GM12865 (cell line): ENCODE measurements around the gene RAD51D.

Experiments
- DNase-seq: peaks from one replicate; pipeline ENCODE4 v3.0.0; 2010; ENCODE audit warnings: low read depth
- H3K4me3 ChIP-seq: 2 replicates; pipeline ENCODE4 v1.5.1; 2011; ENCODE audit warnings: mild to moderate bottlenecking, low read depth, low read length, control low read depth
- CTCF ChIP-seq: IDR thresholded peaks from 2 replicates; pipeline ENCODE4 v1.5.1; 2011; ENCODE audit warnings: low read length, control low read depth, low read depth, inconsistent platforms; ENCODE audit not compliant: insufficient read depth; ENCODE audit errors: missing control alignments

RAD51D gene

DNA sequence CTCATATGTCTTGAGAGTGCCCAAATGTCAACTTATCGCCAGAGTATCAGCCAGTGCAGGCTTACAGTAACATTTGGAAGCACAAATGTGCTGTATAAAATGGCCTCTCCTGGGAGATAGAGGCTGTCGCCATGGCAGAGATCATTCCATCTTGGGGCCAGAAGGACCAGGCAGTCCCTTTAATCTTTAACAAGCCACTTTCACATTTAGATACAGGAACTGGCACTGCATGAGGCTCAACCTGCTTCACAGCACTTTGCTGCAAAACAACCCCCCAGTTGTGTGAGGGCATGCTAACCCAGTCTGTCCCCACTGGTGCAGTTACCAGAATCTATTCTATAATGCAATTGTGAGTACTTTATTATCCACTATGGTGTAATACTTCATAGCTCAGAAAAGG lies 51.4 kb downstream of the RAD51D start:
- DNase-seq = peak; percentile 53
- H3K4me3 ChIP-seq = peak overlapping the region; percentile 43
- TF ChIP-seq CTCF = no peak

GRCh38 chr17:35065880-35066279 lies 53.8 kb downstream of the RAD51D start:
- no peak overlapping the region for H3K4me3 ChIP-seq
- DNase-seq = no peak
- no peak for TF ChIP-seq CTCF

GRCh38 chr17:35064516-35065215 lies 55.0 kb downstream of the RAD51D start:
- H3K4me3 ChIP-seq = peak overlapping the region; percentile 26
- DNase-seq = no peak
- TF ChIP-seq CTCF = no peak

DNA sequence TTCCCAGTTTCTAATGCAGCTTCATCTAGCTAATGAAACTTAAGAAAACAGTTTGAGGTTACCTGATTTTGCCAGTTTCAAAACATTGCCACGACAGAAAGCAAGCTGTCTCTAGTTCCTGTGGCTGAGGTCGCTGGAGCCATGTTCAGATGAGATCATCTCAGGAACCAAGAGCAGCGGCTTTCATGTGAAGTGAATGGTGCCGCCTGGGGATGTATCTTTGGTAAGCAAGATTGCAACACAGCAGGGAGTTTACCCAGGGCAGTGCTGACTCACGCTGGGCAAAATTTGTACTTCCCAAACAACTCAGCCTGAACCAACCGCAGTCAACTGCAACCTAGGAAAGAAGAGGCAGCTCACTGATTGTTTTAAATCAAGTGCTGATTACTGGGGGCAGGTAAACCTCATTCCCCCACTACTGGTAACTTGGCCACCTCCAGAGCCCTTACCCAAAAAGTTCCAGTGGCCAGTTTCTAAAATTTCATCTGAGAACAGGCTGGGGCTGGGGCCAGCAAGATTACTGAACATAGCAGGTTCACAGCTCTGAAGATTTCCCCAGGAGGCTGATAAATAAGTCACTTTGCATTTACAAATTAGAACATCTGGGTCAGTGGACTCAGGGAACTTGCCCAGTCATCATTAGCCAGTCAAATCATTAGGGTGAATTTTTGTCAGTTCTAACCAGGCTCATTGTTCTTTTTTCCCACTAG lies 56.0 kb downstream of the RAD51D start, which contains the start of gene RFFL:
Gene RFFL (minus strand): TSS at position 194 of the 710 bp plus-strand sequence. CDS start 37,154 bp downstream, outside the sequence.
- H3K4me3 ChIP-seq = peak within 1 kb of the TSS; percentile 56
- peak; percentile 99 for DNase-seq
- TF ChIP-seq CTCF = no peak

GRCh38 chr17:35062308-35062707 lies 57.4 kb downstream of the RAD51D start:
- DNase-seq = no peak
- TF ChIP-seq CTCF = no peak
- H3K4me3 ChIP-seq = no peak overlapping the region; the same call in 1 of the 2 replicates

DNA sequence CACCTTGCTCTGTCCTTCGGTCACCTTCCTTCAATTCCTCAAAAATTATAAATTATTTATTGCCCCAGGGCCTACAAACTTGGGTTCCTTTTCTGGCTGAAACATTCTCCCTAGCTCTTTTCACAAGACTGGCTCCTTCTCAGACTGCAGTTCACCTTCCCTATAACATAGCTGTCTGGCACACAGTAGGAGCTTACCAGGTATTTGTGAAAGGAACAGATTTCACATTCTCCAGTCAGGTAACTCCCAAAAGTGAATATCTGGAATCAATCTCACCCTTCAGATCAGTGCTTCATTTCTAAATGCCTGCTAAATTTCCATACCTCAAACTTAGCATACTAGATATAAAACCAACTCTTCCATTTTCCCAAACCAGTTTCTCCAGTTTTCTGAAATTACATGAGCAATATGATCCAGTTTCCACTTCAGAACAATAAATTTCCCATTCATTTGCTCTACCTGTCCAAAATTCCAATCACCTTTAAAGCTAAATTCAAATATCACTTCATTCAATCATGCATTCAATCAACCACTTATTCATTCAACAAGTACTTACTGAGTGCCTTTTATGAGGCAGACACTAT lies 62.2 kb downstream of the RAD51D start:
- no peak for DNase-seq
- H3K4me3 ChIP-seq = no peak overlapping the region
- TF ChIP-seq CTCF = no peak

DNA sequence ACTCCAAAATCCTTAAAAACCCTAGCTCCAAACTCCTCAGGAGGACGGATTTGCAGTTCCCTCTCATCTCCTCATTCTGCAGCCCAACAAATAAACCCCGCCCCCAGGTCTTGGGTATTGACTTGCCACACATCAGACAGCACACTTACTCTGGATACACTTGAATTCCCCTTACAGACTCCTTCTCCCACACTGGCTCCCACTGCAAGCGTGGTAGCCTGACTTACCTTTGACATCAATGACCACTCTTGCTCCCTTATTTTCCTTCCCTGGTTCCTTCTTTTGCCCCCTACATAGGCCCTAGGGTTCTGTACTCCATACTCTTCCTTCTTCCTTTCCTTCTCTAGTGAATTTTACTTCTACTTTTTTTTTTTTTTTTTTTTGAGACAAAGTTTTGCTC lies 63.6 kb downstream of the RAD51D start:
- no peak for DNase-seq
- no peak overlapping the region for H3K4me3 ChIP-seq
- no peak for TF ChIP-seq CTCF
